HepG2 (cell line): ENCODE data around the gene WNT9A. TPM values are rescaled to one million over a fixed set of nuclear protein-coding genes. Genes with fewer than 3 reads are reported as not detected.

ENCODE experiments used
- ATAC-seq: fragments of 200-7000 bp; cut with Tn5 transposase; 3 replicates; pipeline ENCODE4 v1.9.1; 2020; ENCODE audit warnings: mild to moderate bottlenecking, moderate library complexity
- BruUV-seq: library from RNA; stranded (reverse); fragments of 400-500 nt; replicated peaks from 2 replicates; lab custom pipeline; 2021; lab: Mats Ljungman, UMichigan
- CTCF ChIA-PET: fragments of 300-600 bp; formaldehyde crosslinking; extraction: SDS; loops from one replicate; lab custom pipeline; 2021; ENCODE audit warnings: low total read pairs, inconsistent platforms, low intra/inter-chr PET ratio; lab: Yijun Ruan, JAX
- POLR2A ChIA-PET: fragments of 350-600 bp; sonication (Branson Sonifier 250); formaldehyde crosslinking; loops from one replicate; lab custom pipeline; 2020; ENCODE audit warnings: antibody characterized with exemption, inconsistent platforms; lab: Yijun Ruan, JAX
- DNase-seq: peaks from one replicate; pipeline ENCODE4 v3.0.0-alpha.2; 2015; ENCODE audit warnings: low spot score
- FAIRE-seq: peaks from 3 replicates; lab custom pipeline; 2011; peaks lifted over from hg19 to GRCh38; lab: Jason Lieb, UNC
- H2AFZ ChIP-seq: one replicate; pipeline ENCODE4 v1.6.1; 2011; ENCODE audit warnings: low read length, inconsistent platforms
- H3K27ac ChIP-seq: fragments of 300-600 bp; 3 replicates; pipeline ENCODE4 v1.8.0; 2011; ENCODE audit warnings: mixed run types, mild to moderate bottlenecking, mixed read lengths, low read length, inconsistent platforms; ENCODE audit not compliant: insufficient read depth; ENCODE audit errors: extremely low read length
- H3K27me3 ChIP-seq, 2 experiments: fragments of 200-600 bp in 1 of 2; 2 replicates in 1 of 2; 3 replicates in 1 of 2; pipeline versions ENCODE4 v1.6.0 to v1.8.0; 2011; ENCODE audit warnings: low read length in 2 of 2, mild to moderate bottlenecking in 2 of 2, moderate library complexity in 2 of 2, inconsistent platforms in 1 of 2; ENCODE audit not compliant: insufficient read depth in 2 of 2, control insufficient read depth in 1 of 2
- H3K36me3 ChIP-seq, 2 experiments: fragments of 200-600 bp in 1 of 2; replicated peaks in 1 of 2; 2 replicates in 1 of 2; 3 replicates in 1 of 2; pipeline versions ENCODE4 v1.5.1 to v1.8.0; 2011; ENCODE audit warnings: low read length in 2 of 2, inconsistent platforms in 1 of 2; ENCODE audit not compliant: insufficient read depth in 2 of 2, control insufficient read depth in 1 of 2
- H3K4me1 ChIP-seq: 2 replicates; pipeline ENCODE4 v1.5.1; 2012; ENCODE audit warnings: low read length, inconsistent platforms; ENCODE audit not compliant: insufficient read depth
- H3K4me2 ChIP-seq: 2 replicates; pipeline ENCODE4 v1.6.0; 2011; ENCODE audit warnings: low read depth, low read length, inconsistent platforms
- H3K4me3 ChIP-seq, 3 experiments: fragments of 200-600 bp in 1 of 3; sonication (generic), shearing (Covaris generic) in 1 of 3; replicated peaks in 1 of 3; 2 replicates each; pipeline ENCODE4 v1.5.1; 2011 to 2016; ENCODE audit warnings: low read length in 3 of 3, inconsistent platforms in 2 of 3, low read depth in 2 of 3, mild to moderate bottlenecking in 2 of 3, control low read depth in 1 of 3, mixed read lengths in 1 of 3; ENCODE audit not compliant: insufficient read depth in 1 of 3
- H3K79me2 ChIP-seq: one replicate; pipeline ENCODE4 v1.6.1; 2011; ENCODE audit warnings: low read length, inconsistent platforms; ENCODE audit not compliant: insufficient read depth
- H3K9ac ChIP-seq: 2 replicates; pipeline ENCODE4 v1.6.0; 2011; ENCODE audit warnings: mild to moderate bottlenecking, low read depth, low read length, inconsistent platforms; ENCODE audit not compliant: insufficient read depth
- H3K9me3 ChIP-seq: 2 replicates; pipeline ENCODE4 v1.5.1; 2012; ENCODE audit warnings: mild to moderate bottlenecking, low read length
- H4K20me1 ChIP-seq: 2 replicates; pipeline ENCODE4 v1.6.0; 2011; ENCODE audit warnings: inconsistent platforms, mild to moderate bottlenecking, low read length, moderate library complexity; ENCODE audit not compliant: insufficient read depth
- EZH2 ChIP-seq: conservative IDR thresholded peaks from 2 replicates; pipeline ENCODE4 v1.6.1; 2012; ENCODE audit warnings: mild to moderate bottlenecking, low read depth, low read length, moderate library complexity
- KLF11 ChIP-seq: IDR thresholded peaks from 2 replicates; pipeline ENCODE4 v1.6.1; 2016; ENCODE audit warnings: missing compliant biosample characterization
- RAD21 ChIP-seq: fragments of 450-650 bp; formaldehyde crosslinking; IDR thresholded peaks from 2 replicates; pipeline ENCODE4 v1.5.0; 2020; ENCODE audit warnings: mild to moderate bottlenecking
- SMC3 ChIP-seq: IDR thresholded peaks from 2 replicates; pipeline ENCODE4 v1.6.1; 2011; ENCODE audit warnings: low read length, improper control_type of control experiment
- SYNCRIP ChIP-seq: fragments of 200-400 bp; formaldehyde crosslinking; IDR thresholded peaks from 2 replicates; pipeline ENCODE4 v1.6.1; 2018; ENCODE audit warnings: mild to moderate bottlenecking, low read depth, low read length; ENCODE audit not compliant: insufficient read depth
- ZNF207 ChIP-seq: fragments of 450-650 bp; IDR thresholded peaks from 2 replicates; pipeline ENCODE4 v1.6.1; 2016; ENCODE audit warnings: antibody characterized with exemption, borderline replicate concordance
- ZNF326 ChIP-seq: sonication (generic); formaldehyde crosslinking; IDR thresholded peaks from 2 replicates; pipeline ENCODE4 v1.4.0; 2020; ENCODE audit warnings: missing genetic modification reagents, borderline replicate concordance
- WGBS: methylation state at CpG from one replicate; pipeline ENCODE4 v1.1.6; 2017; ENCODE audit warnings: low lambda C conversion rate; 5-methylcytosine and 5-hydroxymethylcytosine counted together
- in situ Hi-C: cut with HindIII; loops from 2 replicates; pipeline ENCODE4 v1.10.0; 2017; ENCODE audit warnings: low pct_unique_long_range_greater_than_20kb; ENCODE audit not compliant: extremely low pct_ligation_motif_present
- intact Hi-C: fragments of 100-400 bp; cut with micrococcal nuclease; formaldehyde crosslinking; loops from one replicate; pipeline ENCODE4 v1.10.0; 2022; ENCODE audit not compliant: unreplicated experiment
- polyA plus RNA-seq, 8 experiments: library from polyadenylated mRNA; depleted of rRNA in 3 of 8; stranded (reverse) in 7 of 8; unstranded in 1 of 8; fragments of >200 nt; fragmentation: Illumina TruSeq in 4 of 8; extraction: Trizol in 4 of 8; gene quantifications; 2 replicates each; pipeline versions ENCODE4 v1.2.1 to v1.2.3, GENCODE V29; 2011 to 2016; ENCODE audit warnings: low read depth in 4 of 8, missing spikeins in 1 of 8, mixed read lengths in 1 of 8; ENCODE audit not compliant: insufficient read depth in 1 of 8
- total RNA-seq, 5 experiments: library from RNA; depleted of rRNA; stranded (reverse); fragments of >200 nt; fragmentation: Illumina TruSeq; extraction: Trizol; gene quantifications; 2 replicates each; pipeline ENCODE4 v1.2.3, GENCODE V29; 2016; ENCODE audit warnings: low read depth in 1 of 5
- TF ChIP-seq, protein P1 (sequence below): fragments of 450-650 bp; IDR thresholded peaks from 2 replicates; pipeline ENCODE4 v1.6.1; 2016
- TF ChIP-seq, protein P2 (sequence below): sonication (generic); formaldehyde crosslinking; IDR thresholded peaks from 2 replicates; pipeline ENCODE4 v1.8.0; 2022; ENCODE audit warnings: missing genetic modification reagents, mild to moderate bottlenecking, borderline replicate concordance

WNT9A gene
- total and polyA plus RNA-seq, 2 of the 13 experiments (the other 11 are each of a cell fraction or from before 2014, with no cell fraction given) = 0.04 TPM; not detected in 1

DNA sequence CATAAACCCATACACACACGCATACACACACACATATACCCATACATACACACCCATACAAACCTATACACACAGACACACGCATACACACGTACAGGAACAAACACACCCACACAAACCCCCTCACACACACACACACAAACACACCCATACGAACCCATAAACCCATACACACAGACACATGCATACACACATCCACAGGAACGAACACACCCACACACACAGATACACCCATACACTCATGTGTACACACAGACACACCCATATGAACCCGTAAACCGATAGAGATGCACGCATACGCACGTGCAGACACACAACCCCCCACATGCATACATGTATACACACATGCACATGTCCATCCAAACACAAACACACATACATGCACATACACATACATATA, 9.5 kb downstream of the WNT9A start:
- Histone ChIP-seq H4K20me1 (no peaks in the 10 kb centered on the region), H3K27ac (no peak overlapping the region), H3K4me1 (no peaks in the 10 kb centered on the region), H3K36me3 (no peaks in the 10 kb centered on the region), H3K79me2 (no peaks in the 10 kb centered on the region), H3K27me3 (peaks cover 11 to 74% of the 10 kb centered on the region in 2 experiments; a peak in 4 of 5 replicates), H3K9ac (no peak overlapping the region), H3K9me3 (no peaks in the 10 kb centered on the region), H3K4me3 (no peak overlapping the region), H3K4me2 (no peak overlapping the region), H2AFZ (no peak overlapping the region)
- in situ Hi-C loops = no loop called here
- POLR2A ChIA-PET = no interaction called here
- BruUV-seq = no TSS peak
- CTCF ChIA-PET = no interaction called here
- WGBS = 30% methylated on average over 10 of the region's 10 CpGs
- intact Hi-C loops = no loop called here
- DNase-seq (no peak), FAIRE-seq (no peak), ATAC-seq (no peak)
- no peak for TF ChIP-seq KLF11 (CRISPR knock-in tag)
- TF ChIP-seq RAD21 (CRISPR knock-in tag) = no peak
- TF ChIP-seq ZNF326 (CRISPR knock-in tag) = no peak
- TF ChIP-seq, protein P1, sequence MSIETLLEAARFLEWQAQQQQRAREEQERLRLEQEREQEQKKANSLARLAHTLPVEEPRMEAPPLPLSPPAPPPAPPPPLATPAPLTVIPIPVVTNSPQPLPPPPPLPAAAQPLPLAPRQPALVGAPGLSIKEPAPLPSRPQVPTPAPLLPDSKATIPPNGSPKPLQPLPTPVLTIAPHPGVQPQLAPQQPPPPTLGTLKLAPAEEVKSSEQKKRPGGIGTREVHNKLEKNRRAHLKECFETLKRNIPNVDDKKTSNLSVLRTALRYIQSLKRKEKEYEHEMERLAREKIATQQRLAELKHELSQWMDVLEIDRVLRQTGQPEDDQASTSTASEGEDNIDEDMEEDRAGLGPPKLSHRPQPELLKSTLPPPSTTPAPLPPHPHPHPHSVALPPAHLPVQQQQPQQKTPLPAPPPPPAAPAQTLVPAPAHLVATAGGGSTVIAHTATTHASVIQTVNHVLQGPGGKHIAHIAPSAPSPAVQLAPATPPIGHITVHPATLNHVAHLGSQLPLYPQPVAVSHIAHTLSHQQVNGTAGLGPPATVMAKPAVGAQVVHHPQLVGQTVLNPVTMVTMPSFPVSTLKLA = peak; percentile 90
- 0 out of 2 replicates have a peak, but pooled peaks have one; percentile 44 for TF ChIP-seq EZH2
- TF ChIP-seq, protein P2, sequence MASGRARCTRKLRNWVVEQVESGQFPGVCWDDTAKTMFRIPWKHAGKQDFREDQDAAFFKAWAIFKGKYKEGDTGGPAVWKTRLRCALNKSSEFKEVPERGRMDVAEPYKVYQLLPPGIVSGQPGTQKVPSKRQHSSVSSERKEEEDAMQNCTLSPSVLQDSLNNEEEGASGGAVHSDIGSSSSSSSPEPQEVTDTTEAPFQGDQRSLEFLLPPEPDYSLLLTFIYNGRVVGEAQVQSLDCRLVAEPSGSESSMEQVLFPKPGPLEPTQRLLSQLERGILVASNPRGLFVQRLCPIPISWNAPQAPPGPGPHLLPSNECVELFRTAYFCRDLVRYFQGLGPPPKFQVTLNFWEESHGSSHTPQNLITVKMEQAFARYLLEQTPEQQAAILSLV (CRISPR knock-in tag) = no peak
- 0 out of 2 replicates have a peak, but pooled peaks have one; percentile 28 for TF ChIP-seq ZNF207
- no peak for TF ChIP-seq SYNCRIP
- TF ChIP-seq SMC3 = no peak
